ENCODE data around the gene HYAL2.
A peak's percentile ranks its signal among the peaks of the same experiment; 100 is the strongest.

HYAL2 gene

GRCh38 chr3:50299638-50299928, 23.0 kb downstream of the HYAL2 start:
- peak overlapping the region; percentile 73 for H3K27ac ChIP-seq
- DNase-seq: no peak
- H3K4me3 ChIP-seq (ENCODE audit: low read depth, low read length): peak overlapping the region; percentile 86

DNA sequence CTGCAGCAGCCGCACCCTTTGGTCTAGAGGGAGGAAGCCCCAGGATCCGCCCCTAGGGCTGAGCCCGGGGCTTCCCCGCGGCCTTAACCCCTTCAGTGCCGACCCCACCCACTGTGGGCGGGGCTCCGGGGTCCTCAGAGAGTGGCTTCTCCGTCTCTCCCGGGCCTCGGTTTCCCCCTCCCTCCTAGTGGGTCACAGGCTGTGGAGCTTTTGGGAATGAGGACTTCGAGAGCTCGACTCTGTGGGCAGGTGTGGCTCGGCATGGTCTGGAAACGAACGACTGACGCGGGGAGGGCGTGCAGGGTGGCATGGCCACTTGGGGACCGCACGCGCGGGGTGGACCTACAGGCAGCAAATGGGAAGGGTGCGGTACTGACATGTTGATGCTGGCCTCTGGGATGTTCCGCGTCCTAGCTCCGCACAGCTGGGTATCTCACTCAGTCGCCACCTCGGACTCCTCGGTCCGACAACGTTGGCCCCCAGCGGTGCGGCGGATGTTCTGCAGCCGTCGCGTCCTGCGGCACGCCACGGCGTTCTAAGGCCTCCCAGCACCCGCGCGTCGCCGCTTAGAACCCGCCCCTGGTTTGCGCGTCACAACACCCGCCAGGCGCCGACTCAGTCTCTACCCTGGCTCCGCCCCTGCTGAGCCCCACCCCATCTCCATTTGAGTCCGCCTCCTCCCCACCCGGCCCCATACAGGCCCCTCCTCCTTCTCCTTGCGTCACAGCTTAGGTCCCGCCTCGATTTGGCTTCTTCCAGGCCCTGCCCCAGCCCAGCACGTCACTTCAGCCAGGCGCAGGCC, 23.5 kb downstream of the HYAL2 start, which contains the start of the genes HYAL3 and NAA80:
Gene HYAL3, minus strand, starts transcription at position 570 of the 802 bp plus-strand sequence. CDS start 3,803 bp downstream, outside the sequence.
Gene NAA80, minus strand, starts transcription at position 570 of the 802 bp plus-strand sequence. CDS start 1,942 bp downstream, outside the sequence.
- Histone ChIP-seq H3K4me3 (ENCODE audit: low read depth, low read length) (peak within 1 kb of the TSS; percentile 86), H3K27ac (peak within 1 kb of the TSS; percentile 73), H3K9me3 (ENCODE audit: severe bottlenecking) (no peaks in the 10 kb centered on the region), H3K36me3 (no peaks in the 10 kb centered on the region), H3K27me3 (ENCODE audit: insufficient read depth, low read depth, severe bottlenecking) (no peaks in the 10 kb centered on the region)
- peak; percentile 37 for TF ChIP-seq CTCF (IDR thresholded peaks at IDR 0.05; ENCODE audit: low read depth, low read length)
- peak; percentile 99 for DNase-seq

More at GRCh38 chr3:50299638-50299928, 23.0 kb downstream of the HYAL2 start:
- no peaks in the 10 kb centered on the region for H3K36me3 ChIP-seq
- no peaks in the 10 kb centered on the region for H3K9me3 ChIP-seq (ENCODE audit: severe bottlenecking)
- no peak for TF ChIP-seq CTCF (IDR thresholded peaks at IDR 0.05; ENCODE audit: low read depth, low read length)
- H3K27me3 ChIP-seq (ENCODE audit: insufficient read depth, low read depth, severe bottlenecking): no peaks in the 10 kb centered on the region

GRCh38 chr3:50297896-50298725, 24.4 kb downstream of the HYAL2 start:
- Histone ChIP-seq H3K27me3 (ENCODE audit: insufficient read depth, low read depth, severe bottlenecking) (no peaks in the 10 kb centered on the region), H3K4me3 (ENCODE audit: low read depth, low read length) (peak overlapping the region; percentile 86), H3K27ac (peak overlapping the region; percentile 64), H3K36me3 (no peaks in the 10 kb centered on the region), H3K9me3 (ENCODE audit: severe bottlenecking) (no peaks in the 10 kb centered on the region)
- TF ChIP-seq CTCF (IDR thresholded peaks at IDR 0.05; ENCODE audit: low read depth, low read length): no peak
- DNase-seq: no peak

DNA sequence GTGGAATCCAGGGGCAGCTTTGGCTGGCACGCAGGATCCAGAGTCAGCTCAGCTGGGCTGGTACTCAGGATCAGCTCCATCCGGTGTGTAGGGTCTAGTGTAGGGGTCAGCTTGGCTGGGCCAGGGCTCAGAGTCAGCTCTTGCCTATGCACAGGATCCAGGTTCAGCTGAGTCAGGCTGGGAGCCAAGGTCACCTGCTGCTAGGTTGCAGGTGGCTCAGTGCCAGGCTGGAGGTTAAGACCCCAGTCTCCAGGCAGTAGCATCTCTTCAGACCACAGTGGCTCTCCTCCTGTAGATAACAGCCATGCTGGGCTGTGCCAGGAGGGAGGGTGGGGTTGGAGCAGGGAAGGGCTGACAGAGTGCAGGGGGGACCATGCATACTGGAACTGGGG, 25.2 kb downstream of the HYAL2 start:
- no peaks in the 10 kb centered on the region for H3K27me3 ChIP-seq (ENCODE audit: insufficient read depth, low read depth, severe bottlenecking)
- no peak for DNase-seq
- no peak for TF ChIP-seq CTCF (IDR thresholded peaks at IDR 0.05; ENCODE audit: low read depth, low read length)
- no peaks in the 10 kb centered on the region for H3K36me3 ChIP-seq
- H3K4me3 ChIP-seq (ENCODE audit: low read depth, low read length): no peak overlapping the region
- no peaks in the 10 kb centered on the region for H3K9me3 ChIP-seq (ENCODE audit: severe bottlenecking)
- no peak overlapping the region for H3K27ac ChIP-seq

- no peak for DNase-seq
- H3K27ac ChIP-seq: no peak overlapping the region
- H3K9me3 ChIP-seq (ENCODE audit: severe bottlenecking): no peaks in the 10 kb centered on the region
- 0 out of 2 replicates have a peak, but pooled peaks cover under 1% of the 10 kb centered on the region for H3K36me3 ChIP-seq
- H3K27me3 ChIP-seq (ENCODE audit: insufficient read depth, low read depth, severe bottlenecking): no peaks in the 10 kb centered on the region
- H3K4me3 ChIP-seq (ENCODE audit: low read depth, low read length): no peak overlapping the region
- TF ChIP-seq CTCF (IDR thresholded peaks at IDR 0.05; ENCODE audit: low read depth, low read length): no peak
Measured at GRCh38 chr3:50296721-50297383, 25.7 kb downstream of the HYAL2 start.

All from WERI-Rb-1 (cell line).